AG09309 (cell line): Measurements from ENCODE around the gene KISS1R.

Source experiments
- DNase-seq: peaks from one replicate; pipeline ENCODE4 v3.0.0-alpha.2; 2010; ENCODE audit warnings: low read depth
- H3K4me3 ChIP-seq: 2 replicates; pipeline ENCODE4 v1.5.1; 2011; ENCODE audit warnings: mild to moderate bottlenecking, low read depth, low read length, moderate library complexity; ENCODE audit not compliant: control insufficient read depth
- CTCF ChIP-seq: IDR thresholded peaks from 2 replicates; pipeline ENCODE4 v1.5.1; 2011; ENCODE audit warnings: mild to moderate bottlenecking, low read depth, low read length, inconsistent platforms; ENCODE audit not compliant: insufficient read depth, control insufficient read depth; ENCODE audit errors: missing control alignments

The KISS1R gene

DNA sequence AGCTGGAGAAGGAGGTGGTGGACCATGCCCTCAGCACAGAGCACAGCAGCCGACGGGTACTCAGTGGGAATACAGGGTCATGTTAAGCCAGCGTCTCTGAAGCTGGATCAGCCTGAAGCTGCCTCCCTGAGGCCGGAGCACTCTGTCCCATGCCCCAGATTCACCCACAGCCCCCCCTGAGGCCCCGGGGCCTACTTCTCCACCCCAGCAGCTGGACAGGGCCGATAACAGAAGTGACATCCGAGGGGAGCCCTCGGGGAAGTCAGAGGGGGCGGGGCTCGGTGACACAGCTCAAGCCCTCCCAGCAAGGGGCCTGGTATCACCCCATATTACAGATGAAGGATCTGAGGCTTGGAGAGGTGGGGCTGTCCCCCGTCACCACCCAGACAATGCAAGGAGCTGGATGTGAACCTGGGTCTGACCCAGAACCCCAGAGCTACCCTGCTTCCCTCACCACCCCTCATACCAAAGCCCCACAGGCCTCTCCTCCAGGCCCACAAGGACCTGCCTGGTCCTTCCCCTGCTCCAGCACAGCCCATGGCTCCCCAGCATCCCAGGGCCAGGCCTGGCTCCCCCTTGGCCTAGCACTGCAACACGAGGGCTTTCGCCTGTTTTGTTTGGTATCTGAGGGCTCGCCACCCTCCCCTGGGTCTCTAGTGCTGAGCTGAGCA is 9.8 kb upstream of the KISS1R start:
- no peak for DNase-seq
- TF ChIP-seq CTCF = no peak
- no peak overlapping the region for H3K4me3 ChIP-seq

- H3K4me3 ChIP-seq = no peak overlapping the region; the same call in none of the 2 replicates
- DNase-seq = no peak
- TF ChIP-seq CTCF = no peak
These were observed 5.7 kb upstream of the KISS1R start for GRCh38 chr19:911197-912033.

- no peak for TF ChIP-seq CTCF
- DNase-seq = no peak
- H3K4me3 ChIP-seq = peak overlapping the region; percentile 99
These were observed 4.7 kb upstream of the KISS1R start for GRCh38 chr19:912181-913079.

DNA sequence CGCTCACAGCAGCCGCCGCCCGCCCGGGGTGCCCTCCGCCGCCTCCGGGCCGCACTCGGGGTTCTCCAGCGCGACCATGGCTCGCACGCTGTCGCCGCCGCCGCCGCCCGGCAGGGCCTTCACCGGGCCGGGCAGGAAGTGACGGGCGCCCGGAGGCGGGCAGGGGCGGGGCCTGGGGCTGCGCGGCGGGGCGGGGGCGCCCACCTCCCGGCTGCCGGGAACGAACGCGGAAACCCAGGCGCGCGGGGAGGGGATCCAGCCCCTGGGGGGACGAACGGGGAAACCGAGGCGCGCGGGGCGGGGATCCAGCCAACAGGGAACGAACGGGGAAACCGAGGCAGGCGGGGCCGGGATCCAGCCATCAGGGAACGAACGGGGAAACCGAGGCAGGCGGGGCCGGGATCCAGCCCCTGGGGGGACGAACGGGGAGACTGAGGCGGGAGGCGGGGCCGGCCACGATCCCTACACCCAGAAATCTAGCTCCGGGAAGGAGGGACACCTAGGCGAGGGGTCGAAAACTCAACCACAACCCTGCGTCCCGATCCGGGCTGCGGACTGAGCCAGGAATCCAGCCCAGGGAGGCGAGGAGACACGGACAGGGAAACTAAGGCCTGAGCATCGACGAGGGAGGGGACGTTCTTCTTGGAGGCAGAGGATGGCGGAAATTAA is 3.9 kb upstream of the KISS1R start, which contains the start of gene R3HDM4:
TSS of gene R3HDM4 (minus strand) at position 140 of the 669 bp plus-strand sequence. CDS start at position 78, 62 bp downstream.
- DNase-seq = no peak
- TF ChIP-seq CTCF = no peak
- peak within 1 kb of the TSS; percentile 99 for H3K4me3 ChIP-seq

DNA sequence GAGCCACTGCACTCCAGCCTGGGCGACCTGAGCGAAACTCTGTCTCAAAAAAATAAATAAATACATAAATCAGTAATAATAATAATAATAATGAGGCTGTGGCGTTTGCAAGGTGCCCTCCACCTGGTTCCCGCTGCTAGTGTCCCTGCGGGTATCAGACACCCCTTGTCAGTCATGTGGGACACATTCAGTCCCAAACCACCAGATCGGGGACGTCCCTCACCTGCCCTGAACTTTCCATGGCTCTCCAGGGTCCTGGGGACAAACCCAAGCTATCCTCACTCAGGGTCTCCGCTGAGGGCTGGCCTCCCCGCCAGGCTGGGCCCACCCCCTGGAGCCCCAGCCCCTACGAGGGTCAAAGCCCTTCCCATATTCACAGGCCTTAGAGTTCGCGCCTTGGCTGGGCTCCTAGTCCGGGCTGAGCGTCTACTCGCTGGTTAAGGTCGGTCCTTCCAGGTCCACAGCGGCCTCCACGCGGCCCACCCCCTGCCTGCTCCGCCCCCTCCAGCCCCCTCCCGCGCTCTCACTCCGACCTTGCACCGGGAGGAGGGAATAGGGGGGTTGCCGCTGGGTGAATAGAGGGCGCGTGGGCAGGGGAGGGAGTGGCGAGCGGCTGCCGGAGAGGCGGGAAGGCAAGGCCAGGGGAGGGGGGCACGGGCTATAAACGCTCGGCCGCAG is 349 bp upstream of the KISS1R start:
- no peak for DNase-seq
- H3K4me3 ChIP-seq = no peak overlapping the region
- no peak for TF ChIP-seq CTCF

GRCh38 chr19:918152-918437 is 962 bp downstream of the KISS1R start:
- no peak for DNase-seq
- no peak for TF ChIP-seq CTCF
- no peak overlapping the region for H3K4me3 ChIP-seq
